Caco-2 (cell line): ENCODE results near the gene ZNF532. TPM values are rescaled to one million over a fixed set of nuclear protein-coding genes. Genes with fewer than 3 reads are reported as not detected.

Source experiments
- BruUV-seq: library from RNA; stranded (reverse); fragments of 400-500 nt; replicated peaks from 2 replicates; lab custom pipeline; 2021; lab: Mats Ljungman, UMichigan
- CTCF ChIA-PET: fragments of 300-600 bp; sonication (Branson Sonifier 250); formaldehyde crosslinking; loops from one replicate; lab custom pipeline; 2022; ENCODE audit warnings: antibody characterized with exemption; lab: Charles Lee
- POLR2A ChIA-PET: fragments of 300-600 bp; sonication (Branson Sonifier 250); formaldehyde crosslinking; loops from one replicate; lab custom pipeline; 2022; ENCODE audit warnings: antibody characterized with exemption; lab: Charles Lee
- DNase-seq, 2 experiments: peaks; one replicate each; pipeline versions ENCODE4 v3.0.0 to v3.0.0-alpha.2; 2020 to 2022
- H3K27me3 ChIP-seq: replicated peaks from 2 replicates; pipeline ENCODE4 v1.6.0; 2011; ENCODE audit warnings: low read length; ENCODE audit not compliant: control insufficient read depth, insufficient read depth
- H3K36me3 ChIP-seq: 2 replicates; pipeline ENCODE4 v1.5.1; 2011; ENCODE audit warnings: low read length; ENCODE audit not compliant: control insufficient read depth, insufficient read depth
- H3K4me1 ChIP-seq: fragments of 250-450 bp; sonication (Bioruptor Pico); 2 replicates; pipeline ENCODE4 v1.5.1; 2020; ENCODE audit warnings: mild to moderate bottlenecking
- H3K4me3 ChIP-seq: 2 replicates; pipeline ENCODE4 v1.5.1; 2011; ENCODE audit warnings: low read depth, mild to moderate bottlenecking, control low read depth, low read length
- H3K9me3 ChIP-seq: fragments of 250-450 bp; sonication (Bioruptor Pico); 2 replicates; pipeline ENCODE4 v1.5.1; 2020; ENCODE audit warnings: mild to moderate bottlenecking, moderate library complexity
- H3K27ac Mint-ChIP-seq: one replicate; pipeline ENCODE4 v1.8.0; 2022; ENCODE audit warnings: mixed read lengths; ENCODE audit not compliant: unreplicated experiment
- H3K27me3 Mint-ChIP-seq: one replicate; pipeline ENCODE4 v1.8.0; 2022; ENCODE audit warnings: mixed read lengths; ENCODE audit not compliant: insufficient read depth, unreplicated experiment
- H3K36me3 Mint-ChIP-seq: one replicate; pipeline ENCODE4 v1.8.0; 2022; ENCODE audit warnings: mild to moderate bottlenecking, mixed read lengths; ENCODE audit not compliant: insufficient read depth, unreplicated experiment
- H3K4me1 Mint-ChIP-seq: one replicate; pipeline ENCODE4 v1.8.0; 2022; ENCODE audit warnings: low read depth, mixed read lengths; ENCODE audit not compliant: unreplicated experiment
- H3K4me3 Mint-ChIP-seq: one replicate; pipeline ENCODE4 v1.8.0; 2022; ENCODE audit warnings: mild to moderate bottlenecking, moderate library complexity, mixed read lengths; ENCODE audit not compliant: unreplicated experiment
- H3K9me3 Mint-ChIP-seq: one replicate; pipeline ENCODE4 v1.8.0; 2022; ENCODE audit warnings: mixed read lengths; ENCODE audit not compliant: unreplicated experiment
- CTCF ChIP-seq, 2 experiments: fragments of 200-600 bp in 1 of 2; IDR thresholded peaks; 1 replicate in 1 of 2; 2 replicates in 1 of 2; pipeline versions ENCODE4 v1.5.1 to v1.8.0; 2011 to 2022; ENCODE audit warnings: antibody characterized with exemption in 1 of 2, control low read depth in 1 of 2, inconsistent platforms in 1 of 2, low read depth in 1 of 2, low read length in 1 of 2, mild to moderate bottlenecking in 1 of 2, moderate library complexity in 1 of 2; ENCODE audit not compliant: insufficient read depth in 1 of 2, severe bottlenecking in 1 of 2, unreplicated experiment in 1 of 2
- intact Hi-C: fragments of 100-400 bp; cut with micrococcal nuclease; formaldehyde crosslinking; loops from one replicate; pipeline ENCODE4 v1.10.0; 2022; ENCODE audit not compliant: unreplicated experiment
- total RNA-seq: library from RNA; stranded (reverse); gene quantifications from 2 replicates; pipeline ENCODE4 v1.2.3, GENCODE V29; 2022

Gene ZNF532
- total RNA-seq, 1 experiment from 2014 or later: 32.7 TPM

GRCh38 chr18:58878640-58879039 is 14.0 kb downstream of the ZNF532 start:
- no peak overlapping the region for H3K4me3 Mint-ChIP-seq
- no peak for DNase-seq
- no peak overlapping the region for H3K27ac Mint-ChIP-seq
- H3K4me3 ChIP-seq: no peak overlapping the region
- H3K27me3 Mint-ChIP-seq: no peaks in the 10 kb centered on the region
- CTCF ChIA-PET: no interaction called here
- POLR2A ChIA-PET: no interaction called here
- H3K27me3 ChIP-seq: no peaks in the 10 kb centered on the region
- no peaks in the 10 kb centered on the region for H3K4me1 Mint-ChIP-seq
- H3K9me3 ChIP-seq: no peaks in the 10 kb centered on the region
- H3K36me3 ChIP-seq: no peaks in the 10 kb centered on the region; the same call in 1 of the 2 replicates
- H3K36me3 Mint-ChIP-seq: peaks cover 18% of the 10 kb centered on the region
- TF ChIP-seq CTCF (IDR thresholded peaks at IDR 0.05; ENCODE audit: insufficient read depth in 1 of 2, low read depth in 1 of 2, low read length in 1 of 2, severe bottlenecking in 1 of 2, unreplicated experiment in 1 of 2): no peak
- intact Hi-C loops: no loop called here
- H3K4me1 ChIP-seq: no peaks in the 10 kb centered on the region
- no TSS peak for BruUV-seq
- H3K9me3 Mint-ChIP-seq: no peaks in the 10 kb centered on the region

- Mint-ChIP-seq H3K36me3 (peaks cover 11% of the 10 kb centered on the region), H3K4me1 (no peaks in the 10 kb centered on the region), H3K9me3 (no peaks in the 10 kb centered on the region), H3K4me3 (no peak overlapping the region), H3K27me3 (no peaks in the 10 kb centered on the region), H3K27ac (no peak overlapping the region)
- Histone ChIP-seq H3K4me3 (no peak overlapping the region), H3K36me3 (no peaks in the 10 kb centered on the region; the same call in 1 of the 2 replicates), H3K27me3 (no peaks in the 10 kb centered on the region), H3K9me3 (no peaks in the 10 kb centered on the region), H3K4me1 (no peaks in the 10 kb centered on the region)
- no peak for TF ChIP-seq CTCF (IDR thresholded peaks at IDR 0.05; ENCODE audit: insufficient read depth in 1 of 2, low read depth in 1 of 2, low read length in 1 of 2, severe bottlenecking in 1 of 2, unreplicated experiment in 1 of 2)
- CTCF ChIA-PET: no interaction called here
- POLR2A ChIA-PET: no interaction called here
- intact Hi-C loops: no loop called here
- no TSS peak for BruUV-seq
- DNase-seq: no peak
These were observed 16.8 kb downstream of the ZNF532 start for GRCh38 chr18:58881477-58881876.

- Histone ChIP-seq H3K4me1 (no peaks in the 10 kb centered on the region), H3K9me3 (no peaks in the 10 kb centered on the region), H3K27me3 (no peaks in the 10 kb centered on the region), H3K4me3 (no peak overlapping the region), H3K36me3 (no peaks in the 10 kb centered on the region; the same call in 1 of the 2 replicates)
- no TSS peak for BruUV-seq
- Mint-ChIP-seq H3K4me1 (no peaks in the 10 kb centered on the region), H3K9me3 (no peaks in the 10 kb centered on the region), H3K4me3 (no peak overlapping the region), H3K27me3 (no peaks in the 10 kb centered on the region), H3K36me3 (peaks cover 5% of the 10 kb centered on the region), H3K27ac (no peak overlapping the region)
- intact Hi-C loops: no loop called here
- no peak for TF ChIP-seq CTCF (IDR thresholded peaks at IDR 0.05; ENCODE audit: insufficient read depth in 1 of 2, low read depth in 1 of 2, low read length in 1 of 2, severe bottlenecking in 1 of 2, unreplicated experiment in 1 of 2)
- no peak for DNase-seq
- CTCF ChIA-PET: no interaction called here
- POLR2A ChIA-PET: no interaction called here
These were observed 17.4 kb downstream of the ZNF532 start for GRCh38 chr18:58882044-58882443.
